Esophagus muscularis mucosa (tissue), 3 donors: Measurements from ENCODE around the gene NTM.

Source experiments
- POLR2A ChIP-seq: fragments of 450-650 bp; IDR thresholded peaks from one replicate; pipeline ENCODE4 v1.6.1; 2017; ENCODE audit warnings: antibody characterized with exemption, moderate library complexity, mild to moderate bottlenecking, low read depth
- TF ChIP-seq, protein P1 (sequence below), 3 experiments: fragments of 200-600 bp in 2 of 3; fragments of 450-650 bp in 1 of 3; sonication (generic) in 2 of 3; IDR thresholded peaks; one replicate each; pipeline ENCODE4 v1.5.1; 2017 to 2019; ENCODE audit warnings: antibody characterized with exemption in 3 of 3, mild to moderate bottlenecking in 2 of 3, moderate library complexity in 1 of 3

DNA sequence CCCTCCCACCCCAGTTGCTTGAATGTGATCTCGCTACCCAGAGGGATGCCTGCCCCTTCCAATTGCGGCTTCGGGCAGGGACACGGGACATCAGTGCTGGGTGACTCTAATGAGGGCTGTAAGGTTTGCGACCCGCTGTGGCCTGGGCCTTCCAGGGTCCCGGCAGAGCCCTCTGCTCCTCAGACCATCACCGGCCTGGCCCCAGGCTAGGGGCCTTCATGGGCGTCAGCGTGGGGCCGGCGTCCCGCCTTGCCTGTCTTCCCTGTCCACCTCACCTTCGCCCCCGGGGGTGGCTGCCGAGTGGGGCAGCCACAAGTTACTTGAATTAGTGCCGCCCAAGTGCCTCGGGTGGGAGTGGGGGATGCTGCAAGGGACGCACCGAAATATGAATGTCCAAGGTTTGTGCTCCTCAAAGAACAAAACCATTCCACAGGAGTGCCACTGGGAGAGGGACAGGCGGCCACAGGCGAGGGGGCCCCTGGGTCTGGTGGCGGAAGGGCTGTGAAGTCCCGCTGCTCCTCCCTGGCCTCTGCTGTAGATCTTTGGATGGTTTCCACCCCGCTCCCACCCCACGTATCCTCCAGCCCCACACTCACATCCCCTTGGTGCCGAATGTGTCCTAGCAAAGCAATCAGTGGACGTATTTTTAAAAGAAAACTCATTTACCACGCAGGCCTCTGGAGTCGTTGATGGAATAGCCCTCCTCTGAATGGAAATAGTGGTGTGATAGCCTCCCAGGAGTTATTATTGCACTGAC is 317.1 kb downstream of the NTM start:
- TF ChIP-seq, protein P1, sequence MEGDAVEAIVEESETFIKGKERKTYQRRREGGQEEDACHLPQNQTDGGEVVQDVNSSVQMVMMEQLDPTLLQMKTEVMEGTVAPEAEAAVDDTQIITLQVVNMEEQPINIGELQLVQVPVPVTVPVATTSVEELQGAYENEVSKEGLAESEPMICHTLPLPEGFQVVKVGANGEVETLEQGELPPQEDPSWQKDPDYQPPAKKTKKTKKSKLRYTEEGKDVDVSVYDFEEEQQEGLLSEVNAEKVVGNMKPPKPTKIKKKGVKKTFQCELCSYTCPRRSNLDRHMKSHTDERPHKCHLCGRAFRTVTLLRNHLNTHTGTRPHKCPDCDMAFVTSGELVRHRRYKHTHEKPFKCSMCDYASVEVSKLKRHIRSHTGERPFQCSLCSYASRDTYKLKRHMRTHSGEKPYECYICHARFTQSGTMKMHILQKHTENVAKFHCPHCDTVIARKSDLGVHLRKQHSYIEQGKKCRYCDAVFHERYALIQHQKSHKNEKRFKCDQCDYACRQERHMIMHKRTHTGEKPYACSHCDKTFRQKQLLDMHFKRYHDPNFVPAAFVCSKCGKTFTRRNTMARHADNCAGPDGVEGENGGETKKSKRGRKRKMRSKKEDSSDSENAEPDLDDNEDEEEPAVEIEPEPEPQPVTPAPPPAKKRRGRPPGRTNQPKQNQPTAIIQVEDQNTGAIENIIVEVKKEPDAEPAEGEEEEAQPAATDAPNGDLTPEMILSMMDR (IDR thresholded peaks at IDR 0.05): no peak
- no peak for TF ChIP-seq POLR2A
